PC-3 (cell line): Measurements from ENCODE around the gene RFXANK. TPM values are rescaled to one million over a fixed set of nuclear protein-coding genes. Genes with fewer than 3 reads are reported as not detected.

Source experiments
- ATAC-seq: fragments of 200-7000 bp; cut with Tn5 transposase; 2 replicates; pipeline ENCODE4 v1.9.1; 2020; ENCODE audit warnings: mild to moderate bottlenecking, moderate library complexity
- BruUV-seq: library from RNA; stranded (reverse); fragments of 400-500 nt; replicated peaks from 2 replicates; lab custom pipeline; 2021; lab: Mats Ljungman, UMichigan
- CTCF ChIA-PET: fragments of 300-600 bp; sonication (Branson Sonifier 250); formaldehyde crosslinking; loops from one replicate; lab custom pipeline; 2022; ENCODE audit warnings: antibody characterized with exemption; lab: Charles Lee
- POLR2A ChIA-PET: fragments of 300-600 bp; sonication (Branson Sonifier 250); formaldehyde crosslinking; loops from one replicate; lab custom pipeline; 2022; ENCODE audit warnings: antibody characterized with exemption; ENCODE audit not compliant: unreplicated experiment; lab: Charles Lee
- DNase-seq: peaks from one replicate; pipeline ENCODE4 v3.0.0-alpha.2; 2015
- H2AFZ ChIP-seq: fragments of 300-600 bp; sonication (generic); 2 replicates; pipeline ENCODE4 v1.6.0; 2016; ENCODE audit warnings: antibody characterized with exemption, low read length
- H3F3A ChIP-seq: fragments of 300-600 bp; sonication (generic); one replicate; pipeline ENCODE4 v1.6.0; 2017; ENCODE audit warnings: antibody characterized with exemption, low read length, control low read depth, mild to moderate bottlenecking; ENCODE audit not compliant: unreplicated experiment
- H3K27ac ChIP-seq: fragments of 300-600 bp; sonication (generic); 2 replicates; pipeline ENCODE4 v1.5.1; 2016; ENCODE audit warnings: mild to moderate bottlenecking, low read length
- H3K27me3 ChIP-seq: fragments of 300-600 bp; sonication (generic); 2 replicates; pipeline ENCODE4 v1.6.1; 2016; ENCODE audit warnings: low read length, mixed read lengths
- H3K36me3 ChIP-seq: fragments of 300-600 bp; sonication (generic); 2 replicates; pipeline ENCODE4 v1.6.1; 2016; ENCODE audit warnings: low read depth, mixed run types, low read length, mixed read lengths
- H3K4me1 ChIP-seq: fragments of 300-600 bp; sonication (generic); 2 replicates; pipeline ENCODE4 v1.5.1; 2016; ENCODE audit warnings: low read length; ENCODE audit not compliant: insufficient read depth
- H3K4me2 ChIP-seq: fragments of 300-600 bp; sonication (generic); 2 replicates; pipeline ENCODE4 v1.6.0; 2016; ENCODE audit warnings: low read length
- H3K4me3 ChIP-seq: fragments of 300-600 bp; sonication (generic); 2 replicates; pipeline ENCODE4 v1.5.1; 2016; ENCODE audit warnings: mild to moderate bottlenecking, low read length, mixed read lengths
- H3K79me2 ChIP-seq: fragments of 300-600 bp; sonication (generic); 2 replicates; pipeline ENCODE4 v1.6.1; 2017; ENCODE audit warnings: low read length, mixed read lengths
- H3K9ac ChIP-seq: fragments of 300-600 bp; sonication (generic); 2 replicates; pipeline ENCODE4 v1.6.0; 2016; ENCODE audit warnings: mild to moderate bottlenecking, low read length
- H3K9me2 ChIP-seq: fragments of 300-600 bp; sonication (generic); replicated peaks from 2 replicates; pipeline ENCODE4 v1.6.1; 2016; ENCODE audit warnings: mixed run types, low read length, mixed read lengths
- H3K9me3 ChIP-seq: fragments of 300-600 bp; sonication (generic); 2 replicates; pipeline ENCODE4 v1.6.1; 2016; ENCODE audit warnings: low read length, mixed read lengths
- H4K20me1 ChIP-seq: fragments of 300-600 bp; sonication (generic); 2 replicates; pipeline ENCODE4 v1.6.1; 2016; ENCODE audit warnings: low read length, mixed read lengths
- EZH2 ChIP-seq: fragments of 300-600 bp; sonication (generic); IDR thresholded peaks from one replicate; pipeline ENCODE4 v1.6.1; 2017; ENCODE audit warnings: antibody characterized with exemption, mild to moderate bottlenecking, low read length; ENCODE audit not compliant: unreplicated experiment
- EZH2phosphoT487 ChIP-seq: fragments of 300-600 bp; sonication (generic); IDR thresholded peaks from 2 replicates; pipeline ENCODE4 v1.6.1; 2018; ENCODE audit warnings: mild to moderate bottlenecking, antibody characterized with exemption, low read length, borderline replicate concordance
- intact Hi-C: fragments of 100-400 bp; cut with micrococcal nuclease; formaldehyde crosslinking; loops from 2 replicates; pipeline ENCODE4 v1.9.0; 2023
- total RNA-seq: library from RNA; depleted of rRNA; stranded (reverse); fragments of >200 nt; gene quantifications from 2 replicates; pipeline ENCODE4 v1.2.3, GENCODE V29; 2014
- TF ChIP-seq, protein P1 (sequence below): fragments of 300-600 bp; sonication (generic); conservative IDR thresholded peaks from 2 replicates; pipeline ENCODE4 v1.5.1; 2017; ENCODE audit warnings: antibody characterized with exemption, low read depth, mild to moderate bottlenecking, low read length

Gene RFXANK
- total RNA-seq, 1 experiment from 2014 or later, result 88.5 TPM

DNA sequence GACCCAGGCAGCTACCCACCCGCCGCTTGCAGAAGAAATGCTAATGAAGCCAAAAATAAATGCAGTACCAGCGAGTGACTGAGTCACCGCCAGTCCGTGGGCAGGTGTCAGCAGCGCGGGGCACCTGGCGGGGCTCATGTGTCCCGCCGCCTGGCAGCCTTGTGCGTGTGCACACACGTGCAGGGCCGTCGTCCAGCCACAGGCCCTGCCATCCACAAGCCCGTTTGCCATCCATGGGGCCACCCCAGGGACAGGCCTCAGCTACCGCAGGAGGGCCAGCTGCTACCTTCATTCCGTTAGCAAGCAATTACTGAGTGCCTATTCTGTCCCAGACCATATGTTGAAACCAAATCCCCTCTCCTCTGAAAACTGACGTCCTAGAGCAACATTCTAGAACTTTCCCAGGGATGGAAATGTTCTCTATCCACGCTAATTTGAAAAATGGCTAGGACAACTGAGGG is 40.2 kb downstream of the RFXANK start:
- no peaks in the 10 kb centered on the region for H3K36me3 ChIP-seq
- no peaks in the 10 kb centered on the region for H3F3A ChIP-seq
- H3K9ac ChIP-seq, result no peak overlapping the region
- no peak overlapping the region for H3K4me2 ChIP-seq
- no peak overlapping the region for H3K4me3 ChIP-seq
- POLR2A ChIA-PET, result no interaction called here
- intact Hi-C loops, result no loop called here
- peaks cover 8% of the 10 kb centered on the region for H3K9me3 ChIP-seq
- DNase-seq, result no peak
- TF ChIP-seq, protein P1, sequence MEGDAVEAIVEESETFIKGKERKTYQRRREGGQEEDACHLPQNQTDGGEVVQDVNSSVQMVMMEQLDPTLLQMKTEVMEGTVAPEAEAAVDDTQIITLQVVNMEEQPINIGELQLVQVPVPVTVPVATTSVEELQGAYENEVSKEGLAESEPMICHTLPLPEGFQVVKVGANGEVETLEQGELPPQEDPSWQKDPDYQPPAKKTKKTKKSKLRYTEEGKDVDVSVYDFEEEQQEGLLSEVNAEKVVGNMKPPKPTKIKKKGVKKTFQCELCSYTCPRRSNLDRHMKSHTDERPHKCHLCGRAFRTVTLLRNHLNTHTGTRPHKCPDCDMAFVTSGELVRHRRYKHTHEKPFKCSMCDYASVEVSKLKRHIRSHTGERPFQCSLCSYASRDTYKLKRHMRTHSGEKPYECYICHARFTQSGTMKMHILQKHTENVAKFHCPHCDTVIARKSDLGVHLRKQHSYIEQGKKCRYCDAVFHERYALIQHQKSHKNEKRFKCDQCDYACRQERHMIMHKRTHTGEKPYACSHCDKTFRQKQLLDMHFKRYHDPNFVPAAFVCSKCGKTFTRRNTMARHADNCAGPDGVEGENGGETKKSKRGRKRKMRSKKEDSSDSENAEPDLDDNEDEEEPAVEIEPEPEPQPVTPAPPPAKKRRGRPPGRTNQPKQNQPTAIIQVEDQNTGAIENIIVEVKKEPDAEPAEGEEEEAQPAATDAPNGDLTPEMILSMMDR, result no peak
- TF ChIP-seq EZH2phosphoT487 (no peak), EZH2 (no peak)
- no peaks in the 10 kb centered on the region for H3K9me2 ChIP-seq
- BruUV-seq, result no TSS peak
- no peak overlapping the region for H2AFZ ChIP-seq
- CTCF ChIA-PET, result no interaction called here
- no peaks in the 10 kb centered on the region for H3K27me3 ChIP-seq
- no peaks in the 10 kb centered on the region for H3K4me1 ChIP-seq
- H3K27ac ChIP-seq, result no peak overlapping the region
- no peaks in the 10 kb centered on the region for H4K20me1 ChIP-seq
- H3K79me2 ChIP-seq, result no peaks in the 10 kb centered on the region
- no peak for ATAC-seq

DNA sequence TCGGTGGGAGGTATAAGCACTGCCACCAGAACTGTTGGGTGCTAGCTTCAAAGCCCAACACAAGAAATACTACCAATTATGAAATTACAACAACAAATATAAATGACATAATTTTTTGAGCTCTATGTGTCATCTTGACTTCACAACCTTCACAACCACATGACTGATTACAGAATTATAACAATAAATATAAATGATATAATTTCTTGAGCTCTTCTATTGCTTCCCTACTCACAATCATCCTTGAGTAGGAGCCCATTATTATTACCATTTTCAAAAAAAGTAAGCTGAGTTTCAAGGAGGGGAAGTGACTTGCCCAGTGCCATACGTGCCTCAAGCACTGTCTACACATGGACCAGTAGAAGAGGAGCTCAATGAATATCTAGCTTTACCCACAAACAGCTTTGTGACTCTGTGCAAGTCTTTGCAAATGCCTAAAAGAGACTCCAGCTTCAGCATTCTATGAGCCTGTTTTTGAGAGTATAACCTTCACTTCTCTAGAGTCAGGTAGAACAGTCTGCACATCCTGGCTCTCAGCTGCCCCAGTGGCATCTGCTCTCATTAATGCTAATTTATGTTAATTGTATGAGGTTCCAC is 42.3 kb downstream of the RFXANK start:
- H3K9me3 ChIP-seq, result peaks cover 8% of the 10 kb centered on the region
- H3K27me3 ChIP-seq, result no peaks in the 10 kb centered on the region
- DNase-seq, result no peak
- no peak overlapping the region for H3K4me3 ChIP-seq
- CTCF ChIA-PET, result no interaction called here
- no peak overlapping the region for H3K4me2 ChIP-seq
- no peak for ATAC-seq
- BruUV-seq, result no TSS peak
- no peaks in the 10 kb centered on the region for H4K20me1 ChIP-seq
- no peaks in the 10 kb centered on the region for H3K79me2 ChIP-seq
- TF ChIP-seq EZH2phosphoT487 (no peak), EZH2 (no peak)
- TF ChIP-seq, protein P1, result no peak
- no peaks in the 10 kb centered on the region for H3K4me1 ChIP-seq
- H3K9me2 ChIP-seq, result no peaks in the 10 kb centered on the region
- H3K9ac ChIP-seq, result no peak overlapping the region
- intact Hi-C loops, result no loop called here
- no peak overlapping the region for H3K27ac ChIP-seq
- H2AFZ ChIP-seq, result no peak overlapping the region
- H3K36me3 ChIP-seq, result no peaks in the 10 kb centered on the region
- no peaks in the 10 kb centered on the region for H3F3A ChIP-seq
- POLR2A ChIA-PET, result no interaction called here

DNA sequence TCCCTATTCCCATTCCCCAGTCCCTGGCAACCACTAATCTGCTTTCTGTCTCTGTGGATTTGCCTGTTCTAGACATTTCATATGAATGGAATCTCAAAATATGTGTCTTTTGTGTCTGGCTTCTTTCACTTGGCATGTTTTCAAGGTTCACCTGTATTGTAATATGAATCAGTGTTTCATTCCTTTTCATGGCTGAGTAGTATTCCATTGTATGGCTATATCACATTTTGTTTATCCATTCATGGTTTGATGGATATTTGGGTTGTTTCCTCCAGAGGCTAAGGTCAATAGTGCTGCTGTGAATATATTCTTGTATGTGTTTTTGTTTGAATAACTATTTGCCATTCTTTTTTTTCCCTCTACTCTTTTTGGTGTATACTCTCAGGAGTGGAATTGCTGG is 44.1 kb downstream of the RFXANK start:
- no peaks in the 10 kb centered on the region for H3K27me3 ChIP-seq
- H3K36me3 ChIP-seq, result no peaks in the 10 kb centered on the region
- ChIA-PET CTCF (no interaction called here), POLR2A (no interaction called here)
- H2AFZ ChIP-seq, result no peak overlapping the region
- no peaks in the 10 kb centered on the region for H3K9me2 ChIP-seq
- no TSS peak for BruUV-seq
- H3K4me2 ChIP-seq, result no peak overlapping the region
- H3K4me1 ChIP-seq, result no peaks in the 10 kb centered on the region
- H4K20me1 ChIP-seq, result no peaks in the 10 kb centered on the region
- H3K79me2 ChIP-seq, result no peaks in the 10 kb centered on the region
- no peak overlapping the region for H3K4me3 ChIP-seq
- TF ChIP-seq EZH2phosphoT487, result no peak
- TF ChIP-seq, protein P1, result no peak
- no peak for TF ChIP-seq EZH2
- intact Hi-C loops, result no loop called here
- no peak overlapping the region for H3K27ac ChIP-seq
- H3K9me3 ChIP-seq, result peaks cover 8% of the 10 kb centered on the region
- no peak for ATAC-seq
- H3F3A ChIP-seq, result no peaks in the 10 kb centered on the region
- H3K9ac ChIP-seq, result no peak overlapping the region
- DNase-seq, result no peak
